RKO (cell line): ENCODE data around the gene OR11H12.
"Not testable (repeated sequence)": the region's sequence is repeated elsewhere in the genome, so short reads cannot be mapped to it uniquely, and the experiment has no call there.

ENCODE experiments used
- DNase-seq: peaks from one replicate; pipeline ENCODE4 v3.0.0-alpha.2; 2016; ENCODE audit warnings: low spot score

The OR11H12 gene

DNA sequence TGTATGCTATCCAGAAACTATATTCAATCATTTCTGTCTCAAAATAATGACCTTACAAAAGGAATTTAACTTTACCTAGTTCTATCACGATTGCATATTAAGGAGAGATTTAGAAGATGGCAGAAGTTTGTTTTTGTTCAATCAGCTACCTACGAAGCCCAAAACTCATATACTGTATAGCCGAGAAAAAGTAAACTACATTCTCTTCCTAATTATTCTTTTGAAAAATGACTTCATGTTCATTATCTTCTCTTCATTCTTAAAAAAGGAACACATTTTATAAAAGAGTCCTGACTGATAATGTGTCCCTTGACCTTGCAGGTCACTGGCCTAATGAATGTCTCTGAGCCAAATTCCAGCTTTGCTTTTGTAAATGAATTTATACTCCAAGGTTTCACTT lies at the start of gene OR11H12:
TSS of gene OR11H12 (plus strand) at position 301 of the 400 bp plus-strand sequence. CDS start at position 301, 0 bp downstream.
- not testable (repeated sequence) for DNase-seq

DNA sequence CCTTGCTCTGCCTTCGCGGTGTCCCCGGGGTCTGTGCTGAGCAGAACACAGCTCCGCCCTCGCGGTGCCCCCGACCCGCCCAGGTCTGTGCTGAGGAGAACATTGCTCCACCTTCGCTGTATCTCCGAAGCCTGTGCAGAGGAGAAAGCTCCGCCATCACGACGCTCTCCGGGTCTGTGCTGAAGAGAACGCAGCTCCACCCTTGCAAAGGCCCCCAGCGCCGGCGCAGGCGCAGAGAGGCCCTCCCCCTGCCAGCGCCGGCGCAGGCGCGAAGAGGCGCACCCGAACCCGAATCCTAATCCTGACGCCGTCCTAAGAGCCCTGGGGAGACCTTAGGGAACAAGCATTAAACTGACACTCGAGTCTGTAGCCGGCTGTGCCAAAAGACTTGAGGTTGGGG lies 18.0 kb upstream of the OR11H12 start:
- not testable (repeated sequence) for DNase-seq

- not testable (repeated sequence) for DNase-seq
These were observed 25.8 kb downstream of the OR11H12 start for GRCh38 chr14:18626610-18627213.

DNA sequence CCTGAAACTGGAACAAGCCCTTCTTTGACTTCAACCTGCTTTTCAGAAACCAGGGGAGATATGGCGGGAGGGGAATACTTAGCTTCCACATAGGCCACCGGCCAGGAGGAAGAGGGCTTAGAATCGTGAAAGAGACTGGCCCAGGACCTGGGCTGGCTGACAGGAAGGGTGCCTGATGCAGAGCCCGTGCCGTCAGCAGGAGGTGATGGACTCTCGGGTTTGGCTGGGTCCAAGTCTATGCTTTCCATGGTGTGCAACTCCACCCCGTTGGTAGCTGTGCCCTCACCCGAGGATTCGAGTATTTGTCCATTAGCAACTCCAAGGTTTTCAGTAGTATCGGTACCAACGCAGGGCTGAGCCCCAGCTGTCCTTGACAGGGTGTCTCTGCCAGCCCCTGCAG lies 35.1 kb downstream of the OR11H12 start:
- not testable (repeated sequence) for DNase-seq

GRCh38 chr14:18638032-18638431 lies 37.1 kb downstream of the OR11H12 start:
- DNase-seq = not testable (repeated sequence)

GRCh38 chr14:18638785-18639184 lies 37.9 kb downstream of the OR11H12 start:
- not testable (repeated sequence) for DNase-seq

- not testable (repeated sequence) for DNase-seq
These were observed 45.3 kb downstream of the OR11H12 start for GRCh38 chr14:18646075-18646730.
